IMR-90 (cell line): ENCODE measurements around the gene PSME4. TPM values are rescaled to one million over a fixed set of nuclear protein-coding genes. Genes with fewer than 3 reads are reported as not detected.

ENCODE experiments used
- ATAC-seq: fragments of 200-7000 bp; cut with Tn5 transposase; 2 replicates; pipeline ENCODE4 v1.9.1; 2020; ENCODE audit warnings: low read depth, mild to moderate bottlenecking, moderate library complexity
- BruUV-seq: library from RNA; stranded (reverse); fragments of 400-500 nt; replicated peaks from 2 replicates; lab custom pipeline; 2021; lab: Mats Ljungman, UMichigan
- CTCF ChIA-PET: fragments of 300-600 bp; formaldehyde crosslinking; extraction: SDS; loops from one replicate; lab custom pipeline; 2021; ENCODE audit warnings: antibody characterized with exemption; lab: Yijun Ruan, JAX
- POLR2A ChIA-PET: fragments of 300-600 bp; sonication (Branson Sonifier 250); formaldehyde crosslinking; loops from one replicate; lab custom pipeline; 2022; ENCODE audit warnings: antibody characterized with exemption; ENCODE audit not compliant: unreplicated experiment; lab: Charles Lee
- DNase-seq: peaks from one replicate; pipeline ENCODE4 v3.0.0; 2013
- H2AFZ ChIP-seq: replicated peaks from 2 replicates; pipeline ENCODE3; 2013; ENCODE audit warnings: low read length, mild to moderate bottlenecking; ENCODE audit not compliant: poor library complexity
- H2AK5ac ChIP-seq: 2 replicates; pipeline ENCODE4 v1.6.1; 2013; ENCODE audit warnings: low read depth, low read length, inconsistent platforms
- H2AK9ac ChIP-seq: replicated peaks from 2 replicates; pipeline ENCODE3; 2013; ENCODE audit warnings: mild to moderate bottlenecking, low read depth, low read length, moderate library complexity; ENCODE audit not compliant: poor library complexity
- H2BK120ac ChIP-seq: 2 replicates; pipeline ENCODE4 v1.6.1; 2013; ENCODE audit warnings: low read depth, low read length, inconsistent platforms
- H2BK15ac ChIP-seq: 3 replicates; pipeline ENCODE4 v1.6.1; 2013; ENCODE audit warnings: low read depth, low read length, inconsistent platforms
- H2BK20ac ChIP-seq: 2 replicates; pipeline ENCODE4 v1.6.1; 2013; ENCODE audit warnings: low read depth, mild to moderate bottlenecking, inconsistent platforms, low read length, moderate library complexity
- H2BK5ac ChIP-seq: 2 replicates; pipeline ENCODE4 v1.6.1; 2013; ENCODE audit warnings: mild to moderate bottlenecking, low read depth, low read length, inconsistent platforms; ENCODE audit not compliant: poor library complexity, severe bottlenecking
- H3K14ac ChIP-seq: replicated peaks from 2 replicates; pipeline ENCODE4 v1.6.1; 2013; ENCODE audit warnings: low read depth, low read length, inconsistent platforms
- H3K18ac ChIP-seq: 2 replicates; pipeline ENCODE4 v1.6.1; 2013; ENCODE audit warnings: low read depth, low read length, control low read depth
- H3K23ac ChIP-seq: 2 replicates; pipeline ENCODE4 v1.6.1; 2013; ENCODE audit warnings: low read depth, low read length, inconsistent platforms
- H3K27ac ChIP-seq: 2 replicates; pipeline ENCODE4 v1.5.1; 2013; ENCODE audit warnings: mild to moderate bottlenecking, control low read depth, low read length; ENCODE audit not compliant: insufficient read depth
- H3K27me3 ChIP-seq: 2 replicates; pipeline ENCODE4 v1.6.1; 2013; ENCODE audit warnings: low read length; ENCODE audit not compliant: control insufficient read depth, insufficient read depth
- H3K36me3 ChIP-seq: 2 replicates; pipeline ENCODE4 v1.6.1; 2013; ENCODE audit warnings: low read length, mixed read lengths; ENCODE audit not compliant: control insufficient read depth, insufficient read depth
- H3K4ac ChIP-seq: 2 replicates; pipeline ENCODE4 v1.6.1; 2013; ENCODE audit warnings: low read depth, low read length, inconsistent platforms
- H3K4me1 ChIP-seq: 2 replicates; pipeline ENCODE4 v1.6.1; 2013; ENCODE audit warnings: low read length, mixed read lengths; ENCODE audit not compliant: control insufficient read depth, insufficient read depth
- H3K4me2 ChIP-seq: 2 replicates; pipeline ENCODE4 v1.6.1; 2013; ENCODE audit warnings: low read depth, mild to moderate bottlenecking, control low read depth, low read length, moderate library complexity
- H3K4me3 ChIP-seq: 2 replicates; pipeline ENCODE4 v1.5.1; 2013; ENCODE audit warnings: low read depth, mild to moderate bottlenecking, control low read depth, low read length, moderate library complexity; ENCODE audit not compliant: insufficient read depth
- H3K56ac ChIP-seq: 2 replicates; pipeline ENCODE4 v1.6.1; 2013; ENCODE audit warnings: low read length, inconsistent platforms; ENCODE audit not compliant: insufficient read depth; ENCODE audit errors: extremely low read depth
- H3K79me1 ChIP-seq, 2 experiments: 2 replicates each; pipeline ENCODE4 v1.6.1; 2013; ENCODE audit warnings: low read length in 2 of 2, inconsistent platforms in 1 of 2, low read depth in 1 of 2
- H3K9ac ChIP-seq: 2 replicates; pipeline ENCODE4 v1.6.1; 2013; ENCODE audit warnings: low read depth, low read length, control low read depth
- H3K9me1 ChIP-seq: 2 replicates; pipeline ENCODE4 v1.6.1; 2013; ENCODE audit warnings: low read length, inconsistent platforms; ENCODE audit not compliant: insufficient read depth
- H3K9me3 ChIP-seq: 2 replicates; pipeline ENCODE4 v1.6.1; 2013; ENCODE audit warnings: low read length; ENCODE audit not compliant: control insufficient read depth, insufficient read depth
- H4K20me1 ChIP-seq: 2 replicates; pipeline ENCODE4 v1.6.1; 2013; ENCODE audit warnings: low read length, inconsistent platforms; ENCODE audit not compliant: insufficient read depth
- H4K5ac ChIP-seq: 2 replicates; pipeline ENCODE4 v1.6.1; 2013; ENCODE audit warnings: mild to moderate bottlenecking, low read depth, low read length, control low read depth
- H4K8ac ChIP-seq, 2 experiments: 2 replicates each; pipeline ENCODE4 v1.6.1; 2013; ENCODE audit warnings: low read depth in 2 of 2, low read length in 2 of 2, control low read depth in 1 of 2, inconsistent platforms in 1 of 2
- H4K91ac ChIP-seq: 2 replicates; pipeline ENCODE4 v1.6.1; 2013; ENCODE audit warnings: low read depth, low read length, inconsistent platforms; ENCODE audit not compliant: insufficient read depth
- BHLHE40 ChIP-seq: fragments of 150-350 bp; IDR thresholded peaks from 2 replicates; pipeline ENCODE4 v1.6.1; 2016; ENCODE audit warnings: mild to moderate bottlenecking, low read depth, low read length
- CEBPB ChIP-seq: IDR thresholded peaks from 2 replicates; pipeline ENCODE4 v1.6.1; 2012; ENCODE audit warnings: low read depth, low read length, improper control_type of control experiment
- CHD1 ChIP-seq: IDR thresholded peaks from 2 replicates; pipeline ENCODE4 v1.6.1; 2012; ENCODE audit warnings: low read depth, low read length, improper control_type of control experiment
- CTCF ChIP-seq: conservative IDR thresholded peaks from 2 replicates; pipeline ENCODE4 v1.5.1; 2012; ENCODE audit warnings: mild to moderate bottlenecking, low read depth, low read length, improper control_type of control experiment
- ELK1 ChIP-seq: fragments of 150-350 bp; IDR thresholded peaks from 2 replicates; pipeline ENCODE4 v1.6.1; 2016; ENCODE audit warnings: low read depth, mild to moderate bottlenecking, low read length, moderate library complexity, borderline replicate concordance
- FOS ChIP-seq: fragments of 150-350 bp; IDR thresholded peaks from 2 replicates; pipeline ENCODE4 v1.6.1; 2016; ENCODE audit warnings: low read depth, low read length
- MAFK ChIP-seq: IDR thresholded peaks from 2 replicates; pipeline ENCODE4 v1.6.1; 2012; ENCODE audit warnings: low read depth, low read length, improper control_type of control experiment
- MAZ ChIP-seq: IDR thresholded peaks from 2 replicates; pipeline ENCODE4 v1.6.1; 2012; ENCODE audit warnings: low read depth, mild to moderate bottlenecking, low read length, improper control_type of control experiment, moderate library complexity, borderline replicate concordance
- MXI1 ChIP-seq: IDR thresholded peaks from 2 replicates; pipeline ENCODE4 v1.6.1; 2012; ENCODE audit warnings: low read depth, mild to moderate bottlenecking, low read length, moderate library complexity, borderline replicate concordance
- NFE2L2 ChIP-seq: fragments of 150-350 bp; IDR thresholded peaks from 2 replicates; pipeline ENCODE4 v1.6.1; 2016; ENCODE audit warnings: low read depth, mild to moderate bottlenecking, low read length
- POLR2A ChIP-seq: IDR thresholded peaks from 2 replicates; pipeline ENCODE4 v1.6.1; 2012; ENCODE audit warnings: mild to moderate bottlenecking, low read depth, low read length
- RAD21 ChIP-seq: IDR thresholded peaks from 2 replicates; pipeline ENCODE4 v1.6.1; 2012; ENCODE audit warnings: low read length, improper control_type of control experiment
- RCOR1 ChIP-seq: IDR thresholded peaks from 2 replicates; pipeline ENCODE4 v1.6.1; 2012; ENCODE audit warnings: mild to moderate bottlenecking, low read length, improper control_type of control experiment; ENCODE audit not compliant: insufficient replicate concordance
- RFX5 ChIP-seq: IDR thresholded peaks from 2 replicates; pipeline ENCODE4 v1.8.0; 2012; ENCODE audit warnings: low read depth, mild to moderate bottlenecking, low read length, moderate library complexity
- SMC3 ChIP-seq: fragments of 150-350 bp; IDR thresholded peaks from 2 replicates; pipeline ENCODE4 v1.6.1; 2016; ENCODE audit warnings: low read depth, mild to moderate bottlenecking, antibody characterized with exemption, low read length, moderate library complexity
- USF2 ChIP-seq: fragments of 150-350 bp; IDR thresholded peaks from 2 replicates; pipeline ENCODE4 v1.6.1; 2017; ENCODE audit warnings: mild to moderate bottlenecking, antibody characterized with exemption, low read length, low read depth
- WGBS, 2 experiments: methylation state at CpG; one replicate each; pipeline versions ENCODE4 v1.1.5 to v1.1.7; 2013; ENCODE audit warnings: missing lambda C conversion rate in 2 of 2; ENCODE audit not compliant: insufficient read length in 1 of 2; ENCODE audit errors: extremely low coverage in 2 of 2; 5-methylcytosine and 5-hydroxymethylcytosine counted together
- dilution Hi-C: fragments of 300-500 bp; cut with HindIII; formaldehyde crosslinking; loops from one replicate; pipeline ENCODE4 v1.14.3; 2018; ENCODE audit warnings: low sequenced_read_pairs; ENCODE audit not compliant: unreplicated experiment
- in situ Hi-C: fragments of 300-500 bp; cut with MboI; formaldehyde crosslinking; loops from 3 replicates; pipeline ENCODE4 v1.14.3; 2019; ENCODE audit warnings: low sequenced_read_pairs, inconsistent platforms, mixed read lengths
- intact Hi-C: fragments of 100-400 bp; cut with micrococcal nuclease; formaldehyde crosslinking; loops from 2 replicates; pipeline ENCODE4 v1.10.0; 2022
- polyA plus RNA-seq, 3 experiments: library from polyadenylated mRNA; depleted of rRNA; stranded (reverse); fragments of >200 nt; gene quantifications; 2 replicates each; pipeline ENCODE4 v1.2.3, GENCODE V29; 2012; ENCODE audit warnings: low replicate concordance in 1 of 3
- total RNA-seq: library from RNA; depleted of rRNA; stranded (reverse); fragments of >200 nt; gene quantifications from 2 replicates; pipeline ENCODE4 v1.2.3, GENCODE V29; 2012

Gene PSME4
- total and polyA plus RNA-seq, 2 of the 4 experiments (the other 2 are of a cell fraction) = 28.2 to 61.3 TPM

- DNase-seq (no peak), ATAC-seq (no peak)
- Histone ChIP-seq H4K91ac (no peak overlapping the region), H3K9me3 (no peaks in the 10 kb centered on the region), H2BK120ac (no peak overlapping the region), H4K5ac (no peak overlapping the region), H3K79me1 (no peaks in the 10 kb centered on the region), H3K56ac (no peak overlapping the region), H3K4ac (no peak overlapping the region), H3K23ac (no peak overlapping the region), H3K4me1 (0 out of 2 replicates have a peak, but pooled peaks cover 5% of the 10 kb centered on the region), H2AFZ (no peak overlapping the region), H3K4me2 (no peak overlapping the region), H2BK15ac (no peak overlapping the region), H3K9ac (no peak overlapping the region), H2AK5ac (no peak overlapping the region), H3K4me3 (no peak overlapping the region), H3K14ac (no peak overlapping the region), H4K8ac (no peak overlapping the region), H3K18ac (no peak overlapping the region), H3K9me1 (no peaks in the 10 kb centered on the region), H3K27ac (no peak overlapping the region), H2AK9ac (no peak overlapping the region), H3K27me3 (no peaks in the 10 kb centered on the region), H2BK20ac (no peak overlapping the region), H2BK5ac (no peak overlapping the region), H4K20me1 (no peaks in the 10 kb centered on the region), H3K36me3 (no peaks in the 10 kb centered on the region)
- CTCF ChIA-PET = no interaction called here
- intact Hi-C loops = no loop called here
- no TSS peak for BruUV-seq
- in situ Hi-C loops = no loop called here
- WGBS, 2 experiments = 100% methylated on average over 1 of the region's 4 CpGs; no CpG with 5 or more reads in 1 of the 2 experiments
- TF ChIP-seq RCOR1 (no peak), RAD21 (no peak), POLR2A (no peak), SMC3 (no peak), CTCF (no peak), ELK1 (no peak), USF2 (no peak), MAFK (no peak), MAZ (no peak), BHLHE40 (no peak), CEBPB (no peak), FOS (no peak), CHD1 (no peak), NFE2L2 (no peak), RFX5 (no peak), MXI1 (no peak)
- dilution Hi-C loops = no loop called here
- POLR2A ChIA-PET = no interaction called here
Observed at GRCh38 chr2:53828331-53828730, 142.5 kb downstream of the PSME4 start.
